Heart right ventricle (tissue), 16 donors: Measurements from ENCODE around the gene ZSWIM3. TPM values are rescaled to one million over a fixed set of nuclear protein-coding genes. Genes with fewer than 3 reads are reported as not detected.

ENCODE experiments used
- ATAC-seq, 8 donors: fragments of 200-7000 bp; cut with Tn5 transposase; one replicate each; pipeline ENCODE4 v1.9.1; 2020; ENCODE audit warnings: mild to moderate bottlenecking in 8 of 8, moderate library complexity in 8 of 8, moderate number of reproducible peaks in 1 of 8
- DNase-seq, 2 donors: peaks; one replicate each; pipeline ENCODE4 v3.0.0-alpha.2; 2020
- H3K27ac ChIP-seq, 10 donors: fragments of 200-600 bp; sonication (generic) in 2 of 10; one replicate each; pipeline versions ENCODE4 v1.5.0 to v1.8.0; 2020 to 2022; ENCODE audit warnings: mild to moderate bottlenecking in 3 of 10
- H3K27me3 ChIP-seq, 7 donors: fragments of 200-600 bp; one replicate each; pipeline ENCODE4 v1.8.0; 2021 to 2022; ENCODE audit warnings: mild to moderate bottlenecking in 2 of 7
- H3K36me3 ChIP-seq, 9 donors: fragments of 200-600 bp; sonication (generic) in 1 of 9; one replicate each; pipeline versions ENCODE4 v1.5.0 to v1.8.0; 2020 to 2022; ENCODE audit warnings: mild to moderate bottlenecking in 2 of 9
- H3K4me1 ChIP-seq, 9 donors: fragments of 200-600 bp; sonication (generic) in 1 of 9; one replicate each; pipeline versions ENCODE4 v1.5.0 to v1.8.0; 2020 to 2022; ENCODE audit warnings: mild to moderate bottlenecking in 4 of 9
- H3K4me3 ChIP-seq, 10 donors: fragments of 200-600 bp; sonication (generic) in 2 of 10; one replicate each; pipeline versions ENCODE4 v1.5.0 to v1.8.0; 2020 to 2022; ENCODE audit warnings: mild to moderate bottlenecking in 7 of 10, moderate library complexity in 2 of 10
- H3K9me3 ChIP-seq, 11 donors: fragments of 200-600 bp in 10 of 11; sonication (generic) in 2 of 11; one replicate each; pipeline versions ENCODE4 v1.5.0 to v1.8.0; 2013 to 2022; ENCODE audit warnings: mild to moderate bottlenecking in 2 of 11, control low read depth in 1 of 11, moderate library complexity in 1 of 11
- WGBS, 2 donors: extraction: QIAGEN DNeasy Blood & Tissue Kit; methylation state at CpG; one replicate each; pipeline ENCODE4 v1.1.7; 2013; ENCODE audit warnings: inconsistent platforms in 1 of 2; 5-methylcytosine and 5-hydroxymethylcytosine counted together
- intact Hi-C, 10 donors: fragments of 100-400 bp; cut with DNase I; formaldehyde crosslinking; loops; one replicate each; pipeline versions ENCODE4 v1.11.1 to v1.14.2; 2022
- polyA plus RNA-seq, 2 donors: library from polyadenylated mRNA; stranded (reverse); fragments of 200-250 nt; gene quantifications; one replicate each; pipeline ENCODE4 v1.2.3, GENCODE V29; 2013
- total RNA-seq, 10 donors: library from RNA; stranded (reverse); fragmentation: NEBNext Ultra II Directional in 3 of 10; extraction: Animal tissue kit (Norgen Biotek cat#: 25700) in 3 of 10; gene quantifications; one replicate each; pipeline versions ENCODE4 v1.2.1 to v1.2.4, GENCODE V29; 2021 to 2023
- TF ChIP-seq, protein P1 (sequence below), 9 donors: fragments of 200-600 bp; sonication (generic) in 2 of 9; IDR thresholded peaks; one replicate each; pipeline versions ENCODE4 v1.5.0 to v1.8.0; 2021 to 2022; ENCODE audit warnings: antibody characterized with exemption in 9 of 9, mild to moderate bottlenecking in 5 of 9, moderate library complexity in 1 of 9
- donor health status: Arrhythmogenic right ventricular cardiomyopathy.
- donor health status: ischemic (EF 13 %, LVEDD 7.1; RV severe dilation, severe dysfunction).
- donor health status: healthy with polysubstance abuse.
- donor health status: DM: no; HTN: yes; CAD: no.
- donor health status: DM: no; HTN: no; CAD: no.
- donor health status: ischemic (EF 25% LVEDD 6.9; RV normal size, moderate dysfunction).
- donor health status: ischemic (EF 25% LVEDD 5.7; RV mildly dilated, moderate dysfunction).
- donor health status: healthy.
- donor health status: DM: yes; HTN: yes; CAD: no.
- donor health status: Ischemic cardiomyopathy.
- donor health status: ischemic (EF 35%, LVEDD 5.7; RV mildly dilated, moderate dysfunction).
- donor health status: nonischemic (EF 11% LVEDD 7.7; RV severe dilation, severe dysfunction).
- donor health status: DM: yes; HTN: yes; CAD: no.
- donor health status: PGD.
- donor health status: ischemic (EF 29% LVEDD 5.4; RV normal size, mild dysfunction).
- donor health status: nonischemic (EF 23%, LVEDD 6.1; RV moderate dilation, normal function).

ZSWIM3 gene
- total and polyA plus RNA-seq, 12 donors, result 1.4 to 2.5 (median 1.9) TPM

DNA sequence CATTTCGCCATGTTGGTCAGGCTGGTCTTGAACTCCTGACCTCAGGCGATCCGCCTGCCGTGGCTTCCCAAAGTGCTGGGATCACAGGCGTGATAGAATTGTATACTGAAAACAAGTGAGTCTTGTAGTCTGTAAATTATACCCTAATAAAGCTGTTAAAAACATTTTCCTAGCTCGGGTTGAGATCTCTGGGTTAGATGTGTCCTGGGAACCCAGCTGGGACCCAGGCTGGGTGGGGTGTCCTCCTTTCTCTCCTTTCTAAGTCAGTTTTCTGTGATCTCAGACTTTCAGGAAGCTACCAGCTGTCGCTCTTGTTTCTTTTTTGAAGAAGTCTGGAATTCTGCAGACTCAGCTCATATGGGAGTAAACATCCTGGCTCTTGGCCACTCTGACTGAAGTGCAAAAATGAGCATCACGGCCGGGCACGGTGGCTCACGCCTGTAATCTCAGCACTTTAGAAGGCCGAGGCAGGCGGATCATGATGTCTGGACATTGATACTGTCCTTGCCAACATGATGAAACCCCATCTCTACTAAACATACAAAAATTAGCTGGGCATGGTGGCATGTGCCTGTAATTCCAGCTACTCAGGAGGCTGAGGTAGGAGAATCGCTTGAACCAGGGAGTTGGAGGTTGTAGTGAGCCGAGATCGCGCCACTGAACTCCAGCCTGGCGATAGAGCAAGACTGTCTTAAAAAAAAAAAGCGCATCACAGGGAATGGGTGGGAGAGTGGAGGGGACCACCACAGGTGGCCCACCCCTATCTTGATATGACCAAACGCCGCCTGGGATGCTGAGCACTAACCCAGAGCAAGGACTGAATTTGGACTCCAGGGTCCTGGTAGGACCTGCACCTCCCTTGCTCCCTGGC lies 67.2 kb downstream of the ZSWIM3 start:
- Histone ChIP-seq H3K4me1 (peaks cover 5 to 60% (median 47%) of the 10 kb centered on the region in 9 donors), H3K27ac (peak overlapping the region; percentile 8 to 77 (median 73)), H3K9me3 (no peaks in the 10 kb centered on the region), H3K4me3 (no peak overlapping the region), H3K36me3 (no peaks in the 10 kb centered on the region), H3K27me3 (no peaks in the 10 kb centered on the region)
- peak; percentile 36 to 65 (median 57) for ATAC-seq
- intact Hi-C loops, result no loop called here
- TF ChIP-seq, protein P1, sequence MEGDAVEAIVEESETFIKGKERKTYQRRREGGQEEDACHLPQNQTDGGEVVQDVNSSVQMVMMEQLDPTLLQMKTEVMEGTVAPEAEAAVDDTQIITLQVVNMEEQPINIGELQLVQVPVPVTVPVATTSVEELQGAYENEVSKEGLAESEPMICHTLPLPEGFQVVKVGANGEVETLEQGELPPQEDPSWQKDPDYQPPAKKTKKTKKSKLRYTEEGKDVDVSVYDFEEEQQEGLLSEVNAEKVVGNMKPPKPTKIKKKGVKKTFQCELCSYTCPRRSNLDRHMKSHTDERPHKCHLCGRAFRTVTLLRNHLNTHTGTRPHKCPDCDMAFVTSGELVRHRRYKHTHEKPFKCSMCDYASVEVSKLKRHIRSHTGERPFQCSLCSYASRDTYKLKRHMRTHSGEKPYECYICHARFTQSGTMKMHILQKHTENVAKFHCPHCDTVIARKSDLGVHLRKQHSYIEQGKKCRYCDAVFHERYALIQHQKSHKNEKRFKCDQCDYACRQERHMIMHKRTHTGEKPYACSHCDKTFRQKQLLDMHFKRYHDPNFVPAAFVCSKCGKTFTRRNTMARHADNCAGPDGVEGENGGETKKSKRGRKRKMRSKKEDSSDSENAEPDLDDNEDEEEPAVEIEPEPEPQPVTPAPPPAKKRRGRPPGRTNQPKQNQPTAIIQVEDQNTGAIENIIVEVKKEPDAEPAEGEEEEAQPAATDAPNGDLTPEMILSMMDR (IDR thresholded peaks at IDR 0.05), result no peak
- 51 to 56% methylated on average over 21 of the region's 21 CpGs for WGBS, 2 donors
- peak in 1 of 2 donors; percentile 57 for DNase-seq

DNA sequence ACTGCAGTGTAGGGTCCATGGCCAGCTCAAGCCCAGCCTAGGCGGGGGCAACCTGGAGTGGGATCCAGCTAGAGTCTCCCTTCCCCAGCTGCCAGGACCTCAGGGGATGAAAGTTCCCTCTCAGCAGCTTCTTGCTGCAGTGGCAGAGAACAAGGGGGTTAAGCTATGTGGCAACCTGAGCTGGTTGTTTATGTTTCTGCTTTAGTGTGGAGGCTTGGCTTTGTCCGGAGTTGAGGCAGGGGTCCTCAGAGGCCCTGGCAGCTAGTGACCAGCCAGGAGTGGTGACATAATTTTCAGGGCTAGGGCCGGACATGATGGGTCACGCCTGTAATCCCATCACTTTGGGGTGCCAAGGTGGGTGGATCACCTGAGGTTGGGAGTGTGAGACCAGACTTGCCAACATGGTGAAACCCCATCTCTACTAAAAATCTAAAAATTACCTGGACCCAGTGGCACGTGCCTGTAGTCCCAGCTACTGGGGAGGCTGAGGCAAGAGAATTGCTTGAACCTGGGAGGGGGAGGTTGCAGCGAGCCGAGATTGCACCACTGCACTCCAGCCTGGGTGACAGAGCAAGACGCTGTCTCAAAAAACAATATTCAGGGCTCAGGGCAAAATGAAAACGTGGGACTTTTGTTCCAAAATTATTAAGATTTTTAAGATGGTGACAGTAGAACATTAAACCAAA lies 68.5 kb downstream of the ZSWIM3 start:
- 68 to 71% methylated on average over 9 of the region's 9 CpGs for WGBS, 2 donors
- H3K4me3 ChIP-seq, result no peak overlapping the region
- peak overlapping the region in 2 of 10 donors; percentile 70 to 74 for H3K27ac ChIP-seq
- ATAC-seq (no peak), DNase-seq (no peak)
- TF ChIP-seq, protein P1 (IDR thresholded peaks at IDR 0.05), result no peak
- H3K36me3 ChIP-seq, result no peaks in the 10 kb centered on the region
- no peaks in the 10 kb centered on the region for H3K27me3 ChIP-seq
- H3K9me3 ChIP-seq, result no peaks in the 10 kb centered on the region
- H3K4me1 ChIP-seq, result peaks cover 5 to 47% (median 36%) of the 10 kb centered on the region in 9 donors
- intact Hi-C loops, result no loop called here

DNA sequence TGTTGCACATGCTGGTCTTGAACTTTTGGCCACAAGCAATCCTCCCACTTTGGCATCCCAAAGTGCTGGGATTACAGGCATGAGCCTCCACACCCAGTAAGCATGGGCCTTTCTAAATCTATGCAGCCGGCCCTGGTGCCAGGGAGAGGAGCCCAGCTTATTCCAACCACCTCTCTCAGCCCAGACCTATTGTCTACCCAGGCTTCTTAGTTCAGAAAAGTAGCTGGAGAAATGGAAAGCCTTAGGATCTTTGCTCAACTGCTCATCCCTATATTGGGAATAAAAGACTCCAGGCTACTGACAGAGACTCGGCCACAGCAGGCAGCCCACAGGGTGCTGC lies 69.3 kb downstream of the ZSWIM3 start:
- Histone ChIP-seq H3K4me1 (peaks cover 5 to 41% (median 33%) of the 10 kb centered on the region in 9 donors), H3K9me3 (no peaks in the 10 kb centered on the region), H3K36me3 (no peaks in the 10 kb centered on the region), H3K4me3 (no peak overlapping the region), H3K27me3 (no peaks in the 10 kb centered on the region), H3K27ac (no peak overlapping the region)
- DNase-seq, result no peak
- TF ChIP-seq, protein P1 (IDR thresholded peaks at IDR 0.05), result no peak
- 82 to 86% methylated on average over 2 of the region's 2 CpGs for WGBS, 2 donors
- no peak for ATAC-seq
- intact Hi-C loops, result no loop called here

DNA sequence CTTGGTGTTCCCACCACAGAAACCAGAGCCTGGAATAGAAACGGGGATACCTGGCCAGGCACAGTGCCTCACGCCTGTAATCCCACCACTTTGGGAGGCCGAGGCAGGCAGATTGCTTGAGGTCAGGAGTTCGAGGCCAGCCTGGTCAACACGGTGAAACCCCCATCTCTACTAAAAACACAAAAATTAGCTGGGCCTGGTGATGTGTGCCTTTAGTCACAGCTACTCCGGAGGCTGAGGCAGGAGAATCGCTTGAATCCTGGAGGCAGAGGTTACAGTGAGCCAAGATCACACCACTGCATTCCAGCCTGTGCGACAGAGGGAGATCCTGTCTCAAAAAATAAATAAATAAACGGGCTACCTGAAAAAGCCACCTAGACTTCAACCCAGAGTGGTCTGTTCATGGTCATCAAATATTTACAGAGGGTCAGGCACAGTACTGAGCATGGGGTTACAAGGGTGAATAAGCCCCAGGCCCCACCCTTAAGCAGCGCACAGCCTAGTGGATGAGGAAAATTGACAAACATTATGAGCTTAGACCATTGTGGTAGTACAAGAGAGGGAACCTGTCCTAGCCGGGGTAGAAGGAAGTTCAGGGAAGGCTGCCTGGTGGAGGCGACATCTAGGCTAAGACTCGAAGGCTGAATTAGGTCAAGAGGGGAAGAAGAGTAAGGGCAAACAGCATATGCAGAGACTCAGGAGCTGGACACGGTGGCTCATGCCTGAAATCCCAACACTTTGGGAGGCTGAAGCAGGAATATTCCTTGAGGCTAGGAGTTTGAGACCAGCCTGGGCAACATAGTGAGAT lies 69.9 kb downstream of the ZSWIM3 start:
- intact Hi-C loops, result no loop called here
- Histone ChIP-seq H3K36me3 (peaks cover 0 to 2% (median 0%) of the 10 kb centered on the region in 9 donors), H3K4me1 (peaks cover 3 to 35% (median 28%) of the 10 kb centered on the region in 9 donors), H3K27me3 (no peaks in the 10 kb centered on the region), H3K27ac (no peak overlapping the region), H3K9me3 (no peaks in the 10 kb centered on the region), H3K4me3 (no peak overlapping the region)
- TF ChIP-seq, protein P1 (IDR thresholded peaks at IDR 0.05), result no peak
- no peak for ATAC-seq
- WGBS, 2 donors, result 86 to 90% methylated on average over 14 of the region's 14 CpGs
- no peak for DNase-seq
